HG02981 (cell line): ENCODE results near the gene CARM1.
A peak's percentile ranks its signal among the peaks of the same experiment; 100 is the strongest.
"Not testable (repeated sequence)": the region's sequence is repeated elsewhere in the genome, so short reads cannot be mapped to it uniquely, and the experiment has no call there.

Experiments used
- ATAC-seq: cut with Tn5 transposase; IDR thresholded peaks from one replicate; pipeline ENCODE4 v1.9.1; 2021; ENCODE audit warnings: mild to moderate bottlenecking, moderate library complexity; ENCODE audit not compliant: unreplicated experiment

CARM1 gene

GRCh38 chr19:10846500-10847202 lies 24.7 kb upstream of the CARM1 start:
- no peak for ATAC-seq

GRCh38 chr19:10848230-10848856 lies 23.0 kb upstream of the CARM1 start, which contains the start of gene C19orf38:
TSS of gene C19orf38 (plus strand) at chr19:10848415. CDS start at chr19:10848509, 94 bp downstream.
- no peak for ATAC-seq

GRCh38 chr19:10850631-10851030 lies 20.7 kb upstream of the CARM1 start:
- ATAC-seq = no peak

GRCh38 chr19:10852098-10852800 lies 19.1 kb upstream of the CARM1 start:
- ATAC-seq = no peak

GRCh38 chr19:10852941-10853340 lies 18.4 kb upstream of the CARM1 start:
- no peak for ATAC-seq

GRCh38 chr19:10854350-10855089 lies 16.8 kb upstream of the CARM1 start:
- no peak for ATAC-seq

- ATAC-seq = no peak
These were observed 15.4 kb upstream of the CARM1 start for GRCh38 chr19:10855879-10856522.

GRCh38 chr19:10856899-10857298 lies 14.5 kb upstream of the CARM1 start:
- ATAC-seq = not testable (repeated sequence)

- no peak for ATAC-seq
These were observed 13.0 kb upstream of the CARM1 start for GRCh38 chr19:10858204-10858828.

GRCh38 chr19:10861103-10861651 lies 10.2 kb upstream of the CARM1 start:
- no peak for ATAC-seq

GRCh38 chr19:10862561-10863106 lies 8.7 kb upstream of the CARM1 start:
- no peak for ATAC-seq

GRCh38 chr19:10863107-10863717 lies 8.1 kb upstream of the CARM1 start:
- ATAC-seq = no peak

GRCh38 chr19:10864538-10864899 lies 6.8 kb upstream of the CARM1 start:
- ATAC-seq = no peak

- no peak for ATAC-seq
These were observed 4.9 kb upstream of the CARM1 start for GRCh38 chr19:10866495-10866894.

- no peak for ATAC-seq
These were observed 2.3 kb upstream of the CARM1 start for GRCh38 chr19:10868872-10869547.

- not testable (repeated sequence) for ATAC-seq
These were observed 1.5 kb upstream of the CARM1 start for GRCh38 chr19:10869872-10870311.

- no peak for ATAC-seq
These were observed 825 bp upstream of the CARM1 start for GRCh38 chr19:10870501-10870954.

- ATAC-seq = peak; percentile 7
These were observed 575 bp downstream of the CARM1 start for GRCh38 chr19:10871711-10872545.
